Erythroblast (primary cell): ENCODE results near the gene ANKRD63.

Experiments
- DNase-seq, 2 experiments: peaks; one replicate each; lab custom pipeline; 2025; lab: John Stamatoyannopoulos, UW
- GATA1 ChIP-seq: IDR thresholded peaks from 2 replicates; pipeline ENCODE4 v1.6.1; 2011; ENCODE audit warnings: low read depth, mild to moderate bottlenecking, control low read depth, low read length, moderate library complexity
- POLR2A ChIP-seq: IDR thresholded peaks from 2 replicates; pipeline ENCODE4 v1.6.1; 2011; ENCODE audit warnings: mild to moderate bottlenecking, low read length

ANKRD63 gene

GRCh38 chr15:40306908-40307307 is 24.0 kb upstream of the ANKRD63 start:
- no peak for TF ChIP-seq GATA1
- no peak for DNase-seq

DNA sequence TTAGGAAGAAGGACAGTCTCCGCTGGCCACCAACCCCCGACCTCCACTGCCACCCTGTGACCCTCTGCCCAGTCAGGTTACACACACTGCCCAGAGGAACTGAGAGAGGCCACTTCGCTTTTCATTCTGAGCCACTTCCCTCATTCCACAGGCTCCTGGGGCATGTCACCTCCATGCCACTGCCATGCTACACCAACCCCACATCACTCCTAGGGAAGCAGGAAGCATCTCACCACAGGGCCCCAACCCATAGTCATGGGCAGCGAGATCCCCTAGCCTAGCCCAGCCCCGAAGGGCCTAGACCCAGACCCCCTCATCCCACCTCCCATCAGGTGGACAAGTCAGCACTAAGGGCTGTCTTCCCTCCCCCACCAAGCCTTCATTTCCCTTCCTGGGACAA is 23.5 kb upstream of the ANKRD63 start:
- TF ChIP-seq GATA1, result no peak
- no peak for TF ChIP-seq POLR2A
- DNase-seq, result no peak

GRCh38 chr15:40305281-40305680 is 22.4 kb upstream of the ANKRD63 start:
- DNase-seq, result no peak
- TF ChIP-seq GATA1 (no peak), POLR2A (no peak)

DNA sequence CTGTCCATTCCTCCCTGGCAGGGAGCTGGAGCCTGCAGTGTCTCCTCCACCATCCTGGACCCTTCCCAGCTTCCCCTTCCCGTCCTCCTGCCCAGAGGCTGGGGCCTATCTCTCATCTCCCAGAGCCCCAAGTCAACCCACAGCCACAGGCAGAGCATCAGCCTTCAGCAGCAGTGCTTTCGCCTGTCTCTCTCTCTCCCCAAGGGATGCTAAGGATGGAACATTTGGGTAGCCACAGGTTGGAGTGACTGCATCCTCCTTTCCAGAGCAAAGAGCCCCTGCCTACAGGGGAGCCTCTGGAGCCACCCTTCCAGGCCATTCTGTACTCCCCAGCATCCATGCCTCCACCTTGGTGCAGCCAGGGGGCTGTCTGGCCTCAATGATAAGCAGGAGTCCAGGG is 20.7 kb upstream of the ANKRD63 start:
- no peak for TF ChIP-seq POLR2A
- TF ChIP-seq GATA1, result no peak
- DNase-seq, result no peak

- no peak for TF ChIP-seq POLR2A
- no peak for TF ChIP-seq GATA1
- no peak for DNase-seq
Measured at GRCh38 chr15:40302981-40303380, 20.1 kb upstream of the ANKRD63 start.

GRCh38 chr15:40302288-40302886 is 19.5 kb upstream of the ANKRD63 start:
- no peak for DNase-seq
- no peak for TF ChIP-seq GATA1
- no peak for TF ChIP-seq POLR2A

- TF ChIP-seq GATA1 (no peak), POLR2A (no peak)
- DNase-seq, result no peak
Measured at GRCh38 chr15:40301467-40302179, 18.8 kb upstream of the ANKRD63 start.

GRCh38 chr15:40300771-40301170 is 17.9 kb upstream of the ANKRD63 start:
- TF ChIP-seq GATA1 (no peak), POLR2A (no peak)
- DNase-seq, result no peak

- TF ChIP-seq GATA1, result no peak
- TF ChIP-seq POLR2A, result no peak
- no peak for DNase-seq
Measured at GRCh38 chr15:40300367-40300766, 17.5 kb upstream of the ANKRD63 start.

GRCh38 chr15:40298216-40298935 is 15.5 kb upstream of the ANKRD63 start:
- DNase-seq, result no peak
- TF ChIP-seq POLR2A (no peak), GATA1 (no peak)

DNA sequence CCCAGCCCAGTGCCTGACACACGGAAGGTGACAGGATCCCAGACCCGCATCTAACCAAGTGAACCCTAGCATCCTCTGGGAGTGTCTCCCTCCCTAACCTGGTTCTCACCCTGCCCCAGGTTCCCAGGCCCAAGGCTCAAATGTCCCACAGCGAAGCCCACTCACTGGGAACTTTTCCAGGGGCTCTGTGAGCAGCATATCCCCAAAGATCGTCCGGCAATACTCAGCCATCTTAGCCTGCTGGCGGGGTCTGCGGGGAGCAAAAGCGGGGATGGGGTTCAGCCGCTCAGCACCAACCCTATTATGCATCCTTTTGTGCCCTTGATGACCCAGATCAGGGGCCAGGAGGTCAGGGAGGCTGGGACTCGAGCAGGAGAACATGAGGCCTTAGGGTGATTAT is 14.5 kb upstream of the ANKRD63 start:
- TF ChIP-seq GATA1, result no peak
- TF ChIP-seq POLR2A, result no peak
- no peak for DNase-seq

- no peak for DNase-seq
- no peak for TF ChIP-seq POLR2A
- no peak for TF ChIP-seq GATA1
Measured at GRCh38 chr15:40296561-40297230, 13.8 kb upstream of the ANKRD63 start.

GRCh38 chr15:40295877-40296560 is 13.2 kb upstream of the ANKRD63 start:
- no peak for DNase-seq
- TF ChIP-seq GATA1, result no peak
